H4 (cell line): ENCODE data around the gene COPRS. TPM values are rescaled to one million over a fixed set of nuclear protein-coding genes. Genes with fewer than 3 reads are reported as not detected.
A peak's percentile ranks its signal among the peaks of the same experiment; 100 is the strongest.
"Not testable (repeated sequence)": the region's sequence is repeated elsewhere in the genome, so short reads cannot be mapped to it uniquely, and the experiment has no call there.

Source experiments
- DNase-seq: peaks from one replicate; pipeline ENCODE4 v3.0.0-alpha.2; 2015; ENCODE audit warnings: low spot score
- total RNA-seq: library from RNA; depleted of rRNA; stranded (reverse); fragments of >200 nt; shearing (Covaris generic); gene quantifications from 2 replicates; pipeline ENCODE4 v1.2.3, GENCODE V29; 2014

The COPRS gene
- total RNA-seq, 1 experiment from 2014 or later = 137 TPM

DNA sequence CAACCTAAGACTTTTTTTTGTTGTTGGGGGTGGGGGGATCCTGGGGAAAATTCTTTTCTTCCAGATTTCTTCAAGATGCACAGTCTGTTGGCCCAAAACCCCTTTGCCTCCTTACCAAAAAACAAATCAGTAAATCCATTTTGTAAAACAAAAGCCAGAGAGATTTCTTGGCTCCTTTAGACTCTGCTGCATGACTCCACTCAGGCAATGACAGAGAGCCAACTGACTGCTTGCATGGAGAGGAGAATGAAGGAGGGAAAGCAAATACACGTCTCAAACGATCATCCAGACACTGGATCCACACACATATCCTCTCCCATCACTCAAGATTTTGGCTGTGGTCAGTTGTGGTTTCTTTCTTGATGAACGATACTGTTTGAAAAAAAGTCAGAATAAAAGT is 13.8 kb downstream of the COPRS start:
- DNase-seq = no peak

DNA sequence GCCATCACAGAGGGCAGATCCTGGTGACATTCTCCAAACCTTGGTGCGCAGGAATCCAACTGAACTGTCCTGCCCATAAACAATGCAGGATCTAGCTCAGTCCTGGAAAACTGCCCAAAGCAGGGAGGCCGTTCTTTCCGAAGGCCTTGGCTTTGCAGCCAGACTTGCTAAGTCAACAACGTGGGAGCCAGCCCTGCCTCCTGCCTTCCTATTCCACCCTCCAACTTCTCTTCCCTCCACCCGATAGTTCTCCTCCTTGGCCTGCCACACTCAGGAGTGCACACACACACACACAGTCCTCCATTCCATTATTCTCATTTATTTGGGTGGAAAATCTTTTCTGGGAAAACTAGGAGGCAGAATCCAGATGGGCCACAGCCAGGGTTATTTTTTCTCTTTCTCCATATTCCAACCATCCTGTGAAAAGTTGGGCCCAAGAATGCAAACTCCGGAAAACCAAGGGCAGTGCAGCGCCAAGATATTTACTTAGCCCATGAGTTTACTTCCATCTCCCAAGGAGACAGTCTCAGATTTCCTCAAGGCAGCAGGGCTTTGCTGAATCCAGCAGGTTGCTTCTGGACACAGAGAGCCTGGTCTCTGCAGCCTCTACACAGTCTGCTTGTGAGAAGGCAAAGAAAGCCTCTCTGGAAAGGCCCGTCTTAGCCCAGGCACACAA is 15.8 kb downstream of the COPRS start:
- DNase-seq = no peak

DNA sequence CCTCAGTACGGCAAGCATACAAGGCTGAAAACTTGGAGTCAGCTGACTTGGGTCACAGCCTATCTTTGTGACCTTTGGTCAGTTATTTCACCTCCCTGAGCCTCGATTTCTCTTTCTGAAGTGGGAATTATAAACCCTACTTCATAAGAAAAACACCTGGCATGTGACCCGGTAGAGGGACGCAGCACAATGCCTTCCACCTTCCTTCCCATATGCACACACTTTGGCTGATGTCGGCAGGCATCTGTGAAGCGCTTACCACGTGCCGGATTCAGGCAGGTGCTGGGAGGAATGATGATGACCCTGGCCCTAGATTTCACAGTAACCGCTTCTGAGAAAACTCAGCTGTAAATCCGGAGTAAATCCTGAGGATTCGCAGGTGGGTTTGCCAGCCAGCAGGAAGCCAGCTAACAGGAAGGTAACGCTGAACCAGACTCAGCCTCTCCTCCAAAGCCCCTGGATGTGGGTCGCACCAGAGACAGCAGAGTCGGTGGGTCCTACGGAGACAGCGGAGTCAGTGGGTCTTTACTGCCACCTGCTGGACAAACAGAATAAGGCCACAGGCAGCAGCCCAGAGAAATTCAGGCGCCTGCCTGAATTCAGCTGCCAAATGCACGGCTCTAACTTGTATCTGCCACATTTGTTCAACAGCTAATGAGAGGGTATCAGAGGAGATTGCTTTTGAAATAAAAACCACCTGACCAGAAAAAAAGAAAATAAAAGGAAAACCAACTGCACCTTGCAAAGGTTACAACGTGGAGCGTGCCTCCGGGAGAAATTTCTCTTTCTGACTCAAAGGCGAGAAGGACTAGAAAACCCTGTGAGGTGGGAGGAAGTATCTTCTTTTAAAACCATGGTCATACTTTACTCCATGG is 16.6 kb downstream of the COPRS start:
- peak; percentile 62 for DNase-seq

DNA sequence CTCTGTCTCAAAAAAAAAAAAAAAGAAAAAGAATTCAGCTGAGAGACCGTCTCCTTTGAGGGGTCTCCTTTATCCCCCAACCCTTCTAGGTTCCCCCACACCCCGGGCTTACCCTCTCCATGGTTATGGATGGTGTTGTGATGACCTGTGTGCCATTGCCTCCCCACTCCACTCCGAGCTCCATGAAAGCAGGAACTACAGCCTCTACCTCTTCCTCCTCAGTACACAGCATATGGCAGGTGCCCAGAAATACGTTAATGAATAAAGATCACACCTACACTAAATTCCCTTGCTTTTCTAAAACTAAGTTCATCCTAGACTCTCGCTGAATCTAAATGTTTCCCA is 17.2 kb downstream of the COPRS start:
- DNase-seq = no peak

DNA sequence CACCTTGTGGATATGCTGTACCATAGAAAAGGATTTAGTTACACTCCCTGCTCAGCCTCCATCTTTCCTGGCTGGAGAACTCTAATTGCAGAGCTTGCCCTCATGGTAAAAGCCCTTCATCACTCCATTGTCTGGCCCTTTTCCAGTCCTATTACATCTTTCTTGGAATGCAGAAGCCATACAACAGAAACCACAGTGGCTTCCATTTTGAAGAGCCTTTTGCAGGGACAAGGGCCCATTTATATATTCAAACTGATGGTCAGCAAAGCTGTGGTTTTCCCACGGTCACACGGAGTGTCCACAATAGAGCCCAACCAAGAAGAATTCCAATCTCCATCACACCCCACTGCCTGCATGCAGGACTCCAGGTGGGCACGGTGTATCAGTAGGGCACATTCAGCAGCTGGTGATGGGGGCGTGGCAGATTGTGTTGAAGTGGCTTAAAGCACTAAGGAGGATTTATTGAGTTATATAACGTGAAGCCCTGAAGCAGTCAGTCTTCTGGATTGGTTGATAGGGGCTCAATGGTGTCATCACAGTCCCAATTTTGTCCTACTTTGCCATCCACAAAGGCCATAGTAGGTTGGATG is 20.3 kb downstream of the COPRS start:
- peak; percentile 40 for DNase-seq

DNA sequence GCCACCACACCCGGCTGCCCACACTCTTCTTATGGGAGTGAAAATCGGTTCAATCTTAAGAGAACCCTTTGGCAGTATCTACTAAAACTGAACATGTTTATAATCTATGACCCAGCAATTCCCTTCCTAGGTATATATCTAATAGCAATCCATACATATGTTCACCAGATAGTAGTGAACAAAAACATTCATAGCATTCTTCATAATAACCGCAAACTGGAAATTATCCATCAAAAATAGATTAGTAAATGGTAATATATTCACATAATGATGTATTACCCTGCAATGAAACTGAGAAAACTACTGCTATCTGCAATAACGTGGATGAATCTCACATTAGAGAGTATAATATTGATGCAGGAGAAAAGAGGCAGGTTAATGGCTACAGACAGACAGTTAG is 23.1 kb downstream of the COPRS start:
- no peak for DNase-seq

DNA sequence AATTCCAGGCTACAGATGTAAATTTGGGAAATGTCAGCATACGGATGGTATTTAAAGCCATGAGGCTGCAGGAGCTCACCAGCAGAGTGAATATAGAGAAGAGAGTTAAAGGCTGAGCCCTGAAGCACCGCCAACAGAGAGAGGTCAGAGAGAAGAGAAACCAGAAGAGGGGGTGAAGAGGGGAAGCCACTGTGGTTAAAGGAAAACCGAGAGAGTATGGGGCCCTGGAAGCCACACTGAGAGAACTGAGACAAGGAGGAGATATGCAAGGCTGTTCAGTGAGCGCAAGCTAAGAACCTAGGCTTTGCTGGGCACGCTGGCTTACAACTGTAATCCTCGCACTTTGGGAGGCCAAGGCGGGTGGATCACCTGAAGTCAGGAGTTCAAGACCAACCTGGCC is 24.6 kb downstream of the COPRS start:
- no peak for DNase-seq

DNA sequence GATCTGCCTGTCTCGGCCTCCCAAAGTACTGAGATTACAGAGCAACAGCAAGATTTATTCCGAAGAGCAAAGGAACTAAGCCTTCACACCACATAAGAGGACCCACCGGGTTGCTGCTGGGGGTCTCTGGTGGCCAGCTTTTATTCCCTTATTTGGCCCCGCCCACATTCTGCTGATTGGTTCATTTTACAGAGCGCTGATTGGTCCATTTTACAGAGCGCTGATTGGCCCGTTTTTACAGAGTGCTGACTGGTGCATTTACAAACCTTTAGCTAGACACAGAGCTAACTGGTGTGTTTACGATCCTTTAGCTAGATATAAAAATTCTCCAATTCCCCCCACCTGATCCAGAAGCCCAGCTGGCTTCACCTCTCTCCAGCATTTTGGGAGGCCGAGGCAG is 26.3 kb downstream of the COPRS start:
- DNase-seq = no peak

DNA sequence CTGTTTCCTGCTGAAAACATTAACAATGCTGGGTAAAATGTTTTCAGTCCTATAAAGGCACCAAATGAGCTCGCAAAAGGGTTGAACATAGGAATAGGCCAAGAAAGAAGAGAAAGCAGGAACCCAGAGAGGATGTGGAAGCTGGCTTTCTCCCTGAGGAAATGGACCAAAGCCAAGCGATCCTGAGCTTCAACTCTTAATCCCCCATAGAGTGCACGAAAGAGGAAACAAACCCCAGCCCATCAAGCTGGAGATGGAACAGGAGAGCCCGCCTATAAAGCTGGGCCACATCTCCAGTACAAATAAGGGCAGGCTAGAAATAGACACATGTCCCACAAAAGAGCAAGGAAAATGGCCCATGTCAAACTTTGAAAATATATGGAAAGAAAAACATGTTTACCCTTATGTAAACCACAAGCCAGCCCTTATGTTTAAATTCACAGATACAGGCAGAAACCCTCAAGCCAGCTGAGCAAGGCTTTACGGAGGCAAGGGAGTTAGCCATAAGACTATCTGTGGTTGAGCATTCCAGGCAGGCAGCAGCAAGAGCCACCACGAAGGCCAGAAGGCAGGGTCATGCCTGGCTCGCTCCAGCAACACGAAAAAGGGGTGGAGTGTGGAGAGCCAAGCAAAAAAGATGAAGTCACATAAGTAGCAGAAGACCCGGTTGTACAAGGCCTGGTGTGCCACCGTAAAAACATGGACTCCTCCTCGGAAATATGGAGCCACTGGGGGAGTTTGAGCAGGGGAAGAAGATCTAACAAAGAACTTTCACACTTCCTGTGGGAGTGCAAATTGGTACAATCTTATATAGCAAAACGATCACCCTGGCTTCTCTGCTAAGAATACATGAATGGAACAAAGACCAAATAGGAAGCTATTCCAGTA is 27.8 kb downstream of the COPRS start:
- peak; percentile 81 for DNase-seq

DNA sequence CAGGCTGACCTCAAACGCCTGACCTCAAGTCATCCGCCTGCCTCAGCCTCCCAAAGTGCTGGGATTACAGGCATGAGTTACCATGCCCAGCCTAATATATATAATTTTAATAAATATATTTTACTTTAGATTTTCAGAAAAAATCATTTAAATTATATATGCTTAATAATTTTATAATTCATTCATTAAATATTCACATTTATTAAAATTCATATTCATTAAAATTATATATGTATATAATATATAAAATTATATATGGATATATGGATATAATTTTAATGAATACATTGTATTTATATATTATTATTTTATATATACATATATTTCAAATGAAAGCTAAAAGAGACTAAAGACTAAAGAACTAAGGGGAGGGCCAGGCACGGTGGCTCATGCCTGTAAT is 29.4 kb downstream of the COPRS start:
- DNase-seq = no peak

DNA sequence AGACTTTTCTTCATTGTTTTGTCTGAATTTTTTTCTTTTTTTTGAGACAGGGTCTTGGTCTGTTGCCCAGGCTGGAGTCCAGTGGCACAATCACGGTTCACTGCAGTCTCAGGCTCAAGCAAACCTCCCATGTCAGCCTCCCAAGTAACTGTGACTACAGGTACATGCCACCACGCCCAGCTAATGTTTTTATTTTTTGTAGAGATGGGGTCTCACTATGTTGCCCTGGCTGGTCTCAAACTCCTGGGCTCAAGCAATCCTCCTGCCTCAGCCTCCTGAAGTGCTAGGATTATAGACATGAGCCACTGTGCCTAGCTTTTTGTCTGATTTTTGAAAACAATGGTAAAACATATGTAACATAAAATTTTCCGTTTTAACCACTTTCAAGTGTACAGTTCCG is 30.1 kb downstream of the COPRS start:
- not testable (repeated sequence) for DNase-seq

DNA sequence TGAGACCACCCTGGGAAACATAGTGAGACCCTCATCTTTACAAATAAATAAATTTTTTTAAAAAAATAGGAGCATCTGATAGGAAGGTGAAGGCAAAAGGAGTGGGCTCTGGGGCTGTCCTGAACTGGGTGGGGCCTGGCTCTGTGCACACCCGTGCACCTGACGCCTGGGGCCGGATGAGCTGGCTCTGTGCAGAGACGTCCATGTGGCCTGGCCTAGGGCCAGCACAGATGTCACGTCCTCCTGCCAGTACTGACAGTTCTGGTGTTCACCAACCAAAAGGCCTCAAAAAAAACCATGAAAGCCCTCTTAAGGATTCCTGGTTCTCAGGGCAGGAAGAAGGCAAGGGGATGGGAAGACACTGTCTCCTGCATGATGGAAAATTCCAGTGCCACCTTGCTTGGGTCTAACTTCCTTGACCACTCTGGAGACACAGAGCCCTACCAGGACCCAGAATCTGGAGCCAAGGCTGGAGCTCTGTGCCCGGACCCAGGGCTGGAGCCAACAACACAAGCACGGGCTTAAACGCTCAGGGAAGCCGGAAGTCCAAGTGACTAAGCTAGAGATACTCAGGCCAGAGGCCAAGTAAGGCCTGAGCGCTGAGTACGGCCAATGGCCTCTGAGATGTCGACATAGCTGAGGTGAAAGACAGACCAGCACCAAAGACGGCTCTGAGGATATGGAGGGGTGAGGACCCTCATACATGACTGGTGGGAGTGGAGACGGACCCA is 32.9 kb downstream of the COPRS start:
- DNase-seq = no peak

DNA sequence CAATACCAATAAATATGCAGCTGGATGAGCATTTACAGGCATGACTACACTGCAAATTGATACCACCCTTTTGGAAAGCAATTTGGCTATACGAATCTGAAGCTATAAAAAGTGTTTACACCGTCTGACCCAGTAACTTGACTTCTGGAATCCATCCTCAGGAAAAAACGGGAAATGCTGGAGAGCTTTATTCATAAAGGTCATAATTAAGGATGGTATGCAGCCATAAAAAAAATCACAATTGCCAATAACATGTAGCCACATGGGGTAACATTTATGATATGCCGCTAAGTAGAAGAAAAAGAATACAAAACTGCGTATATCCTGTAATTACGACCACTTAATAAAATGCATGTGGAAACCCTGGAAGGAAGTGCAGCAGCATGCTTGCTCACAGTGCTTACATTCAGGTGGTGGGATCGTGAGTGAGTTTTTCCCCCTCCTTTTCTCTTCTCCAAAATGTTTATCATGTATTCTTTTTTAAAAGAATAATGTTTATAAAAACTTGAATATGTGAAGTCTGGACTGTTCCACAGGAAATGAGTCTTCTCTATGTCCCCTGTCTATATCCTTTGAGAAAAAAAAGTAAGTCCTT is 34.2 kb downstream of the COPRS start:
- no peak for DNase-seq

DNA sequence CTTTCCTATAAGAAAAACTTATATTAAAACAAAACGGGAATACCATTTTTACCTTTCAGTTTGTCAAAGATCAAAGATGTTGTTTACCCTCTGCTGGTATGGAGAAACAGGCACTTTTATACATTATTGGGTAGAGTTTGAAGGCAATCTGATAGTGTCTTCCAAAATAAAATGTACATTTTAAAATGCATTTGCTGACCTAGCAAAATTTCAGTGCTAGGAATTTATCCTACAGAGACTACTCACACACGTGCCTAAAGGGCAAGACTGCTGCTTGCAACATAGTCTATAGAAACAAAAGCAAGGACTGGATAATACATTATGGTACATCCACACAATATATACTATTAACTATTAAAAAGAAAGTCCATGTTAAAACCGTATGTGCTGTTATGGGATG is 36.0 kb downstream of the COPRS start:
- DNase-seq = no peak

DNA sequence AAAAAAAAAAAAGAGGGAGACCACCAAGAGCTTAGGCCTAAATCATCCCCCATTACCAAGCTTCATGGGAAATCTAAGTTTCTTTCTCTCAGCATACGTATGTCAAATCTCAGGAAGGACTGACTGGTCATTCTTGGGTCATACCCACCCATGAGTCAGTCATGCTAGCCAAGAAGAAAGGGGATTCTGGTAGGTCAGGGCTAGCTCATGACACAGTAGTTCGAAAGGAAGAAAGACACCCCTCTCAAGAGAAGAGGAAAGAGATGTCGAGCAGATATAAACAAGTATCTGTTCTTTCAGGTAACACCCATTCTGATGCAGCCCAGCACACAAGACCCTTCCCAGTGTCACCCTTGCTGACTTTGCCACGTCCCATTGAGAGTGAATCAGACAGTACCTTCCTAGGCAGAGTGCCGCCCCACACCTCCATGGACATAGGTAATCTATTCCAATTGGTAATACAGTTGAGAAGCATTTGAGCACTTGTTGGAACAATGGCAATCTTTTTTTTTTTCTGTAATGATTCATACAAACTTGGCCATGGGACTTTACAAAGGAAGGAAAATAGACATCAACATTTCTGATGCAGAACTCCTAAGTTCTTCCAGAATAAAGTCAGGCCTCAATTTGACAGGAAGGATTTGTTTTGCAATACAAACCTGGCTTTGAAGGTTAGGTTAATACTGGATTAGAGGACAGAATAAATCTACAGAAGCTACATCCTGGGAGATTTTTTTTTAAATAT is 38.2 kb downstream of the COPRS start:
- no peak for DNase-seq

DNA sequence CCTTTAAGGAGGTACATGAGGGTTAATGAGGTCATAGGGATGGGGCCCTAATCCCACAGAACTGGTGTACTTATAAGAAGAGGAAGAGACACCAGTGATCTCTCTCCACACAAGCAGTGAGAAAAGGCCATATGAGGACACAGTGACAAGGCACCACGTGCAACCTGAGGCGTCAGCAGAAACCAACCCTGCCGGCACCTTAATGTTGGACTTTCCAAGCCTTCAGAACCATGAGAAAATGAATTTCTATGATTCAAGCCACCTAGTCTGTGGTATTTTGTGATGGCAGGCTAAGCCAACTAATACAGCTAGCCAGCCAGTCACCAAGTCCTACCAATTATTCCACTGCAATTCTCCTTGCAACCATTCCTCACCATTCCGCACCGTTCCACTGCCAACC is 39.5 kb downstream of the COPRS start:
- DNase-seq = no peak

DNA sequence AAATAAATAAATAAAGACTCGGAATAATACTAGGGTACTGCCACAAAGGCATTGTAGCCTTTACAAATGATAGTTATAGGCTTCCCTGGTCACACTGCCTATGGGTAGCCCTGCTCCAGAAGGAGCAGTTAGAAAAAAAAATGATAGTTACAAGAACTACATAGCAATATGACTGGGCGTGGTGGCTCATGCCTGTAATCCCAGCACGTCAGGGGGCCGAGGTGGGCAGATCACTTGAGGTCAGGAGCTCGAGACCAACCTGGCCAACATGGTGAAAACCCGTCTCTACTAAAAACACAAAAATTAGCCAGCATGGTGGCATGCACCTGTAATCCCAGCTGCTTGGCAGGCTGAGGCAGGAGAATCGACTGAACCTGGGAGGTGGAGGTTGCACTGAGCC is 40.2 kb downstream of the COPRS start:
- DNase-seq = not testable (repeated sequence)

DNA sequence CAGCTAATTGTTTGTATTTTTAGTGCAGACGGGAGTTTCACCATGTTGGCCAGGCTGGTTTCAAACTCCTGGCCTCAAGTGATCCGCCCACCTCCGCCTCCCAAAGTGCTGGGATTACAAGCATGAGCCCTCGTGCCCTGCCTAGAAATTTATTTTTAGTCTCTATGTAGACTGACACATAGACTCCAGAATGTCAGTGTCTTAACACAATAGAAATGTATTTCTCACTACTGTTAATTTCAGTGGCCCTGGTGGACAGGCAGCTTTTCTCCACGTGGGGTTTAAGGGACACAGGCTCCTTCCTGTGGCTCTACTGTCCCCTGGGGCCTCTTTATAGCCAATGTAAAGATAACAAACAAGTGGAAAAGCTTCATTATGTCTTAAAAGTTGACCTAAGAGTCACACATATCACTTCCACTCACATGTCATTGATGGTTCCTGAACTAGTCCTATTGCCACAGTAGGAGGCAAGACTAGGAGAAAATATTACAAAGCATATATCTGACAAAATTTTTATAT is 43.8 kb downstream of the COPRS start:
- no peak for DNase-seq

DNA sequence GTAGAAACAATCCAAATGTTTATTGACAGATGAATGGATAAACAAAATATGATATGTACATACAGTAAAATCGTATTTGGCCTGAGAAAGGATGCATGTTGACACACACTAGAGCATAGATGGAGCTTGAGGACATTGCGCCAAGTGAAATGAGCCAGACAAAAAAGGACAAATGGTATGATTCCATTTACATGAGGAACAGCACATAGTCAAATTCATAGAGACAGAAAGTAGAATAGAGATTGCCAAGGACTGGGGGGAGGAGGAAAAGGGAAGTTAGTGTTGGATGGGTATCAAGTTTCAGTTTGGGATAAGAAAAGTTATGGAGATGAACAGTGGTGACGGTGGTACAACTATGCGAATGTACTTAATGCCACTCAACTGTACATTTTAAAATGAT is 47.9 kb downstream of the COPRS start:
- no peak for DNase-seq

DNA sequence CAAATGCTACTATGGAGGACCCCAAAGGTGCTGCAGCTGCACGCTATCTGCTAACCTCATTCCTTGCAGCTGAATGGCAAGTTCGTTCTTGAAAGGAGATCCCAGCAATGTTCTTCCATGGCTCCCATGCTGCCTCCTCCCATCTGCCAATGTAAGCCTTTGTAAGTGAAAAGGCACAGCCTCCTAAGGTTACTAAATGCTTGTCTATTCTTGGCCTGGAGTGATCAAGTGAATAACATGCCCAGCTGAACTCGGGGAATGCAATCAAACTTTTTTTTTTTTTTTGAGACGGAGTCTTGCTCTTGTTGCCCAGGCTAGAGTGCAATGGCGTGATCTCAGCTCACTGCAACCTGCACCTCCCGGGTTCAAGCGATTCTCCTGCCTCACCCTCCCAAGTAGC is 49.2 kb downstream of the COPRS start:
- DNase-seq = not testable (repeated sequence)
